ENCODE data around the gene FIGNL2.

DNA sequence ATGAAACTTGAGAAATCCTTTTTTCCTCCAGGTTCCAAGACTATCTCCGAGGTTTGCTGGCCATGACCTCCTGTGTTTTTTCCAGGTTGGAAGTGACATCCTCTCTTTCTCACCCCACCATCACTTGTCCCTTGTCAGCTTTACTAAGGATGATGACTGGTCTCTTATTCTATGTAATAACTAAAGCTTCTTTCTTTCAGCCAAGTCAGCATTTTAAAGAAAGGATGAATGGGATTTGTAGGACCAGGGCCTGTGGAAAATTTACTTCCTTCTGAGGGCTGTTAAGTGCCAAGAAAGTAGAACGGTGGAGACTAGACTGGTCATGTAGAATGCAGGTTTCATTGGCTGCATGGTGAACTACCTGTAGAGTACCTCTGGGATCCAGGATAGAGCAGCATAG lies 73.6 kb downstream of the FIGNL2 start:
- TF ChIP-seq EP300 (IDR thresholded peaks at IDR 0.05): no peak
- TF ChIP-seq, protein P1, sequence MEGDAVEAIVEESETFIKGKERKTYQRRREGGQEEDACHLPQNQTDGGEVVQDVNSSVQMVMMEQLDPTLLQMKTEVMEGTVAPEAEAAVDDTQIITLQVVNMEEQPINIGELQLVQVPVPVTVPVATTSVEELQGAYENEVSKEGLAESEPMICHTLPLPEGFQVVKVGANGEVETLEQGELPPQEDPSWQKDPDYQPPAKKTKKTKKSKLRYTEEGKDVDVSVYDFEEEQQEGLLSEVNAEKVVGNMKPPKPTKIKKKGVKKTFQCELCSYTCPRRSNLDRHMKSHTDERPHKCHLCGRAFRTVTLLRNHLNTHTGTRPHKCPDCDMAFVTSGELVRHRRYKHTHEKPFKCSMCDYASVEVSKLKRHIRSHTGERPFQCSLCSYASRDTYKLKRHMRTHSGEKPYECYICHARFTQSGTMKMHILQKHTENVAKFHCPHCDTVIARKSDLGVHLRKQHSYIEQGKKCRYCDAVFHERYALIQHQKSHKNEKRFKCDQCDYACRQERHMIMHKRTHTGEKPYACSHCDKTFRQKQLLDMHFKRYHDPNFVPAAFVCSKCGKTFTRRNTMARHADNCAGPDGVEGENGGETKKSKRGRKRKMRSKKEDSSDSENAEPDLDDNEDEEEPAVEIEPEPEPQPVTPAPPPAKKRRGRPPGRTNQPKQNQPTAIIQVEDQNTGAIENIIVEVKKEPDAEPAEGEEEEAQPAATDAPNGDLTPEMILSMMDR (IDR thresholded peaks at IDR 0.05): no peak
